BE2C (cell line): Measurements from ENCODE around the gene CDKN2B-AS1.
A peak's percentile ranks its signal among the peaks of the same experiment; 100 is the strongest.

Experiments
- DNase-seq: peaks from one replicate; pipeline ENCODE4 v3.0.0-alpha.2; 2020
- H3K27me3 ChIP-seq: fragments of 250-450 bp; sonication (Bioruptor Pico); 2 replicates; pipeline ENCODE4 v1.5.1; 2020; ENCODE audit warnings: mild to moderate bottlenecking
- H3K36me3 ChIP-seq: fragments of 250-450 bp; sonication (Bioruptor Pico); 2 replicates; pipeline ENCODE4 v1.5.1; 2020; ENCODE audit warnings: mild to moderate bottlenecking
- H3K4me1 ChIP-seq: fragments of 250-450 bp; sonication (Bioruptor Pico); 2 replicates; pipeline ENCODE4 v1.5.1; 2020
- H3K4me3 ChIP-seq: 2 replicates; pipeline ENCODE4 v1.5.1; 2011; ENCODE audit warnings: low read depth, low read length
- H3K9me3 ChIP-seq: fragments of 250-450 bp; sonication (Bioruptor Pico); 2 replicates; pipeline ENCODE4 v1.5.1; 2020
- CTCF ChIP-seq: IDR thresholded peaks from 2 replicates; pipeline ENCODE4 v1.5.1; 2012; ENCODE audit warnings: mild to moderate bottlenecking, low read depth, low read length

Gene CDKN2B-AS1

DNA sequence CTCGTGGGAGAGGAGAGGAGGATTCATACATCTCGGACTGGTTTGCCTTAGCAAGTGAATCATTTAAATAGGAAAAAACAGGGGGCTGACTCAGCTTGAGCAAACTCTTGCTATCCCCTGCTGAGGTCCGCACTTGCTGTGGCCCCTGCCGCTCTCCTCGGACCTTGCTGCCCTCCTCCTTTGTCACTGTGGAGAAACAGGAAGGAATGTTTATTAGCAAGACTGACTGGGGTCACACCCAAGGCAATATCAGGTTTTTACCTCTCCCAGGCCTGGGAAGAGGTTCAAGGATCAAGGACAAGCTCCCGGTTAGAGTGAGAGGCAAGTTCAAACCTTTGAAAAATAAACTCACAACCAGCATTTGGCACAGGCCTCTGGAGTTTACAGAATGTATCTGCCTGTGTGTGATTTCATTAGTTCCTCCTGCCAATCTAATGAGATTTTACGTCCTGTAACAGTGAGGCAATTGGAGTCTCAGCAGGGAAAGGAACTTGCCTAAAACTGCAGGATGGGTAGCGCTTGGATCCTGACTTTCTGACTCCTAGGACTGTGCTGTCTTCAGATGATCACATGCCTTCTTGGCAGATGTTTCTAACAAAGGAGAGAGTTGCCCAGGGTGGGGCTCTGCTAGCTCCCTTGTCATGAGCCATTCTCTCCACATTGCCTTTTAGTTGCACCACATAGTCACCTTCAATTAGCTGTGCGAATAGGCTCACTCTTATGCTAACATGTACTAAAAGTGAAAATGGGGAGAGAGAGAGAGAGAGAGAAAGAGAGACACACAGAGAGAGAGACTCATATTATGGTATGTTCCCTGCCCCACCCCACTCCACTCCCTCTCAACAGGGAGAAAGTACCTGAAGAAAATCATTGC lies 123.2 kb downstream of the CDKN2B-AS1 start:
- TF ChIP-seq CTCF, result no peak
- peaks cover 3% of the 10 kb centered on the region; the same call in 1 of the 2 replicates for H3K27me3 ChIP-seq
- H3K9me3 ChIP-seq, result no peaks in the 10 kb centered on the region; the same call in 1 of the 2 replicates
- no peak overlapping the region for H3K4me3 ChIP-seq
- H3K36me3 ChIP-seq, result no peaks in the 10 kb centered on the region
- no peaks in the 10 kb centered on the region for H3K4me1 ChIP-seq
- no peak for DNase-seq

- H3K4me1 ChIP-seq, result no peaks in the 10 kb centered on the region
- TF ChIP-seq CTCF, result no peak
- no peak overlapping the region for H3K4me3 ChIP-seq
- peaks cover 8% of the 10 kb centered on the region; the same call in 1 of the 2 replicates for H3K27me3 ChIP-seq
- no peaks in the 10 kb centered on the region for H3K36me3 ChIP-seq
- DNase-seq, result no peak
- H3K9me3 ChIP-seq, result no peaks in the 10 kb centered on the region; the same call in 1 of the 2 replicates
These were observed 124.4 kb downstream of the CDKN2B-AS1 start for GRCh38 chr9:22118810-22119521.

DNA sequence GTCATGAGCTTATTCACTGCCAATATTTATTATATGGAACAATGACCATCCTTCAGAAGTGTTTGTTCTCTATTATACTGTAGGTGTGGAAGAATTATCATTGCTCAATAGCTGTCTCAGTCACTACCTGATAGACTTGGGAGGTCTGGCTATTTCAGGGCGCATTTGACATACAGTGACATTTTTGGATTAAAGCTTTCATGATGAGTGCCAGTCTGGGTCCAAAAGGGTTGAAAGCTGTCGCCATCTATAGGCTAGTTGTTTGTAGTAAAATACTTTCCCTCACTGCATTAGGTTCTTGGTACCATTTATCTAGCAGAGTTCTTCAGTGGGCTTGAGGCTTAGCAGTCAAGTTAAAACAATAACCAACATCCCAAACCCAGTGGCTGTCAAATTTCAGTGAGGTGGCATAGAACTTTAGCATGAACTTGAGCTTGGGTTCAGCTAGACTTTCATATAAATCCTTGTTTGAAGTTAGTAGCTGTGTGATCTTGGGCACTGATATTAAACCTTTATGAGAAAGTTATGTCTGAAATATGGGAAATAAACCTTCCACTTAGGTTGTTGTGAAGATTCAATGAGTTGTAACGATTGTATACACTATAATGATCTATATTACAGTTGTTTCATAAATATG lies 125.0 kb downstream of the CDKN2B-AS1 start:
- Histone ChIP-seq H3K4me1 (no peaks in the 10 kb centered on the region), H3K9me3 (no peaks in the 10 kb centered on the region; the same call in 1 of the 2 replicates), H3K27me3 (peaks cover 8% of the 10 kb centered on the region), H3K36me3 (no peaks in the 10 kb centered on the region), H3K4me3 (no peak overlapping the region)
- peak; percentile 15 for DNase-seq
- TF ChIP-seq CTCF, result peak; percentile 70

DNA sequence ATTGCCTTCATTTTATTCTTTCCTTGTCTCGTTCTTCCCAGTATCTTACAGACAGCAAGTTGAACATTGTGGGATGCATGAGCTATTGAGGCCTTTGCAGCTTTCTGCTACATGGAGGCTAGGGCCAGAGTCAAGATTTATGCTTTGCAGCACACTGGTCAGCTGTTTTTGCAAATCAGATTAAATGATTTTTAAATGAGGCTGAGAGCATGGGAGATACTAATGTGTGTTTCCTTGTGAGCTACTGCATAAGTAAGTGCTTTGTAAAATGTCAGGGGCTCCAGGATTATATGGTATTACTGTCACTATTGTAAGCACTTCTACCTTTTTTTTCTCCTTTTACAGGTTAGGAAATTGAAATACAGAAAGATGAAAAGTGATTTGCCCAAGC lies 125.6 kb downstream of the CDKN2B-AS1 start:
- DNase-seq, result no peak
- H3K27me3 ChIP-seq, result peaks cover 8% of the 10 kb centered on the region

DNA sequence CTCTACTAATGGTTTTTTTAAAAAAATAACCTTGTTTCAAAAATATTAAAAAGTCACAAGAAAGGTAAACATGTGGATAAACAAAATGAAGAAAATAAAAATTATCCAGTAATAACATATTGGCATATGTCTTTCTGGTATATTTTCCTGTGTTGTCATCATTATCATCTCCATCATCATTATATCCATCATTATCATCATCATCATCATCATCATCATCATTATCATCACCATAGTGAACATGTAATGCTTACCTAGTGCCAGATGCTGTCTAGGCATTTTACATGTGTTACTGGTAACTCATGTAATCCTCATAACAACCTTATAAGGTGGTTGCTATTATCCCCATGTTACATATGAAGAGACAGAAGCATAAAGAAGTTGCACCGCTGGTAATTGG lies 126.0 kb downstream of the CDKN2B-AS1 start:
- DNase-seq, result no peak
- H3K4me1 ChIP-seq, result no peaks in the 10 kb centered on the region
- H3K9me3 ChIP-seq, result no peaks in the 10 kb centered on the region; the same call in 1 of the 2 replicates
- H3K36me3 ChIP-seq, result no peaks in the 10 kb centered on the region
- TF ChIP-seq CTCF, result no peak
- no peak overlapping the region for H3K4me3 ChIP-seq
- peaks cover 8% of the 10 kb centered on the region for H3K27me3 ChIP-seq

More for the DNA sequence above, 125.6 kb downstream of the CDKN2B-AS1 start:
- TF ChIP-seq CTCF, result no peak
- H3K36me3 ChIP-seq, result no peaks in the 10 kb centered on the region
- no peak overlapping the region for H3K4me3 ChIP-seq
- no peaks in the 10 kb centered on the region for H3K4me1 ChIP-seq
- no peaks in the 10 kb centered on the region; the same call in 1 of the 2 replicates for H3K9me3 ChIP-seq
